ENCODE data around the gene TMEM178A.

The TMEM178A gene

GRCh38 chr2:39665811-39666490 is at the start of gene TMEM178A:
Gene TMEM178A (plus strand): TSS chr2:39665917. CDS start chr2:39665975, 58 bp downstream.
- TF ChIP-seq, protein P1, sequence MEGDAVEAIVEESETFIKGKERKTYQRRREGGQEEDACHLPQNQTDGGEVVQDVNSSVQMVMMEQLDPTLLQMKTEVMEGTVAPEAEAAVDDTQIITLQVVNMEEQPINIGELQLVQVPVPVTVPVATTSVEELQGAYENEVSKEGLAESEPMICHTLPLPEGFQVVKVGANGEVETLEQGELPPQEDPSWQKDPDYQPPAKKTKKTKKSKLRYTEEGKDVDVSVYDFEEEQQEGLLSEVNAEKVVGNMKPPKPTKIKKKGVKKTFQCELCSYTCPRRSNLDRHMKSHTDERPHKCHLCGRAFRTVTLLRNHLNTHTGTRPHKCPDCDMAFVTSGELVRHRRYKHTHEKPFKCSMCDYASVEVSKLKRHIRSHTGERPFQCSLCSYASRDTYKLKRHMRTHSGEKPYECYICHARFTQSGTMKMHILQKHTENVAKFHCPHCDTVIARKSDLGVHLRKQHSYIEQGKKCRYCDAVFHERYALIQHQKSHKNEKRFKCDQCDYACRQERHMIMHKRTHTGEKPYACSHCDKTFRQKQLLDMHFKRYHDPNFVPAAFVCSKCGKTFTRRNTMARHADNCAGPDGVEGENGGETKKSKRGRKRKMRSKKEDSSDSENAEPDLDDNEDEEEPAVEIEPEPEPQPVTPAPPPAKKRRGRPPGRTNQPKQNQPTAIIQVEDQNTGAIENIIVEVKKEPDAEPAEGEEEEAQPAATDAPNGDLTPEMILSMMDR (conservative IDR thresholded peaks at IDR 0.05): no peak
- peak within 1 kb of the TSS; percentile 41; the same call in 1 of the 2 replicates for H3K27ac ChIP-seq

- TF ChIP-seq, protein P1 (conservative IDR thresholded peaks at IDR 0.05): no peak
- no peak overlapping the region for H3K27ac ChIP-seq
Observed at GRCh38 chr2:39618236-39618635, 47.5 kb upstream of the TMEM178A start.

GRCh38 chr2:39618736-39619135 is 47.0 kb upstream of the TMEM178A start:
- TF ChIP-seq, protein P1 (conservative IDR thresholded peaks at IDR 0.05): no peak
- no peak overlapping the region for H3K27ac ChIP-seq

GRCh38 chr2:39620067-39620466 is 45.6 kb upstream of the TMEM178A start:
- TF ChIP-seq, protein P1 (conservative IDR thresholded peaks at IDR 0.05): no peak
- H3K27ac ChIP-seq: no peak overlapping the region

- TF ChIP-seq, protein P1 (conservative IDR thresholded peaks at IDR 0.05): no peak
- no peak overlapping the region for H3K27ac ChIP-seq
Observed at GRCh38 chr2:39621596-39621995, 44.1 kb upstream of the TMEM178A start.

GRCh38 chr2:39622860-39623259 is 42.9 kb upstream of the TMEM178A start:
- TF ChIP-seq, protein P1 (conservative IDR thresholded peaks at IDR 0.05): no peak
- no peak overlapping the region for H3K27ac ChIP-seq

- no peak overlapping the region for H3K27ac ChIP-seq
- TF ChIP-seq, protein P1 (conservative IDR thresholded peaks at IDR 0.05): no peak
Observed at GRCh38 chr2:39623917-39624316, 41.8 kb upstream of the TMEM178A start.
